Esophagus squamous epithelium (tissue), 4 donors: ENCODE data around the gene HYPK.
A peak's percentile ranks its signal among the peaks of the same experiment; 100 is the strongest.

Source experiments
- CTCF ChIP-seq, 6 experiments: fragments of 450-650 bp in 4 of 6; fragments of 200-600 bp in 2 of 6; sonication (generic) in 2 of 6; IDR thresholded peaks; one replicate each; pipeline ENCODE4 v1.5.1; 2016 to 2019; ENCODE audit warnings: antibody characterized with exemption in 6 of 6, mild to moderate bottlenecking in 4 of 6, moderate library complexity in 4 of 6
- POLR2A ChIP-seq, 4 donors: fragments of 450-650 bp; IDR thresholded peaks; one replicate each; pipeline ENCODE4 v1.6.1; 2017; ENCODE audit warnings: antibody characterized with exemption in 4 of 4, mild to moderate bottlenecking in 4 of 4, moderate library complexity in 3 of 4

GRCh38 chr15:43777267-43777914 is 23.0 kb upstream of the HYPK start:
- TF ChIP-seq CTCF (IDR thresholded peaks at IDR 0.05) (peak; percentile 72 to 89 (median 82)), POLR2A (IDR thresholded peaks at IDR 0.05) (peak in 1 of 4 donors; percentile 32)
